ENCODE results near the gene VANGL2. TPM values are rescaled to one million over a fixed set of nuclear protein-coding genes. Genes with fewer than 3 reads are reported as not detected.

Gene VANGL2
- polyA plus RNA-seq, 3 donors = 0.01 TPM; not detected in 2

- peaks cover 0 to 2% (median 0%) of the 10 kb centered on the region in 7 donors for H3K9me3 Mint-ChIP-seq
- no peak overlapping the region for H3K4me3 Mint-ChIP-seq
- no peaks in the 10 kb centered on the region for H3K79me2 ChIP-seq (ENCODE audit: insufficient read depth, low read length)
- intact Hi-C loops (cut with micrococcal nuclease) = no loop called here
- H3K27ac Mint-ChIP-seq = no peak overlapping the region
- DNase-seq = no peak
- H3K36me3 Mint-ChIP-seq = no peaks in the 10 kb centered on the region
- no peak overlapping the region for H2AFZ ChIP-seq (ENCODE audit: insufficient read depth, low read depth, low read length, poor library complexity, severe bottlenecking)
- no peaks in the 10 kb centered on the region for H4K20me1 ChIP-seq (ENCODE audit: insufficient read depth, low read length)
- peaks cover 16% of the 10 kb centered on the region for H3K4me1 Mint-ChIP-seq
- peaks cover 6 to 11% (median 7%) of the 10 kb centered on the region in 3 donors for H3K27me3 Mint-ChIP-seq (ENCODE audit: low read depth in 3 of 3)
- no peak overlapping the region for H3K4me2 ChIP-seq (replicated peaks; ENCODE audit: extremely low read depth, low read length, poor library complexity, severe bottlenecking)
- no peak for TF ChIP-seq CTCF (IDR thresholded peaks at IDR 0.05)
- H3K27me3 ChIP-seq (ENCODE audit: control insufficient read depth in 2 of 2, insufficient read depth in 2 of 2, low read length in 2 of 2) = peaks cover 0 to 3% of the 10 kb centered on the region in 2 donors
- WGBS (ENCODE audit: insufficient coverage) = 43% methylated on average over 2 of the region's 4 CpGs
- H3K9ac ChIP-seq (ENCODE audit: insufficient read depth, low read length, poor library complexity, severe bottlenecking) = no peak overlapping the region
- H3K4me3 ChIP-seq (replicated peaks in 1 of 3; ENCODE audit: low read depth in 2 of 3, low read length in 3 of 3) = no peak overlapping the region
- peaks cover 5 to 6% of the 10 kb centered on the region in 2 donors for H3K4me1 ChIP-seq (ENCODE audit: control insufficient read depth in 1 of 2, insufficient read depth in 2 of 2, low read length in 2 of 2)
- no peak overlapping the region for H3K27ac ChIP-seq (ENCODE audit: low read depth in 1 of 2, low read length in 2 of 2)
- H3K9me3 ChIP-seq (replicated peaks in 1 of 2; ENCODE audit: control insufficient read depth in 1 of 2, insufficient read depth in 1 of 2, low read length in 2 of 2) = no peaks in the 10 kb centered on the region
- no peaks in the 10 kb centered on the region for H3K36me3 ChIP-seq (replicated peaks in 1 of 2; ENCODE audit: control insufficient read depth in 1 of 2, insufficient read depth in 2 of 2, low read length in 2 of 2)
These were observed 32.9 kb upstream of the VANGL2 start for GRCh38 chr1:160367516-160367900.

- Mint-ChIP-seq H3K27me3 (ENCODE audit: low read depth in 3 of 3) (peaks cover 6 to 11% (median 7%) of the 10 kb centered on the region in 3 donors), H3K4me3 (no peak overlapping the region), H3K4me1 (peaks cover 14% of the 10 kb centered on the region), H3K27ac (no peak overlapping the region), H3K36me3 (no peaks in the 10 kb centered on the region), H3K9me3 (peaks cover 0 to 2% (median 0%) of the 10 kb centered on the region in 7 donors)
- Histone ChIP-seq H3K4me2 (replicated peaks; ENCODE audit: extremely low read depth, low read length, poor library complexity, severe bottlenecking) (no peak overlapping the region), H3K9ac (ENCODE audit: insufficient read depth, low read length, poor library complexity, severe bottlenecking) (no peak overlapping the region), H4K20me1 (ENCODE audit: insufficient read depth, low read length) (no peaks in the 10 kb centered on the region), H3K36me3 (replicated peaks in 1 of 2; ENCODE audit: control insufficient read depth in 1 of 2, insufficient read depth in 2 of 2, low read length in 2 of 2) (no peaks in the 10 kb centered on the region), H3K79me2 (ENCODE audit: insufficient read depth, low read length) (no peaks in the 10 kb centered on the region), H3K27ac (ENCODE audit: low read depth in 1 of 2, low read length in 2 of 2) (no peak overlapping the region), H3K4me3 (replicated peaks in 1 of 3; ENCODE audit: low read depth in 2 of 3, low read length in 3 of 3) (no peak overlapping the region), H3K4me1 (ENCODE audit: control insufficient read depth in 1 of 2, insufficient read depth in 2 of 2, low read length in 2 of 2) (peaks cover 5 to 6% of the 10 kb centered on the region in 2 donors), H2AFZ (ENCODE audit: insufficient read depth, low read depth, low read length, poor library complexity, severe bottlenecking) (no peak overlapping the region), H3K27me3 (ENCODE audit: control insufficient read depth in 2 of 2, insufficient read depth in 2 of 2, low read length in 2 of 2) (peaks cover 0 to 3% of the 10 kb centered on the region in 2 donors), H3K9me3 (replicated peaks in 1 of 2; ENCODE audit: control insufficient read depth in 1 of 2, insufficient read depth in 1 of 2, low read length in 2 of 2) (no peaks in the 10 kb centered on the region)
- 100% methylated on average over 1 of the region's 4 CpGs for WGBS (ENCODE audit: insufficient coverage)
- no peak for DNase-seq
- no peak for TF ChIP-seq CTCF (IDR thresholded peaks at IDR 0.05)
- intact Hi-C loops (cut with micrococcal nuclease) = no loop called here
These were observed 32.1 kb upstream of the VANGL2 start for GRCh38 chr1:160367934-160368923.
